Activated naive CD8-positive, alpha-beta T cell (primary cell): ENCODE measurements around the gene KRTAP10-8.
"Not testable (repeated sequence)": the region's sequence is repeated elsewhere in the genome, so short reads cannot be mapped to it uniquely, and the experiment has no call there.

Source experiments
- H3K27ac Mint-ChIP-seq: one replicate; pipeline ENCODE4 v1.8.0; 2021; ENCODE audit warnings: mixed read lengths
- H3K27me3 Mint-ChIP-seq: one replicate; pipeline ENCODE4 v1.8.0; 2021; ENCODE audit warnings: mixed read lengths
- H3K36me3 Mint-ChIP-seq: one replicate; pipeline ENCODE4 v1.8.0; 2021; ENCODE audit warnings: mixed read lengths
- H3K4me1 Mint-ChIP-seq: one replicate; pipeline ENCODE4 v1.8.0; 2021; ENCODE audit warnings: low read depth, mixed read lengths
- H3K4me3 Mint-ChIP-seq: one replicate; pipeline ENCODE4 v1.8.0; 2021; ENCODE audit warnings: mild to moderate bottlenecking, mixed read lengths
- H3K9me3 Mint-ChIP-seq: one replicate; pipeline ENCODE4 v1.8.0; 2021; ENCODE audit warnings: low read depth, mixed read lengths

KRTAP10-8 gene

GRCh38 chr21:44589586-44590305, 22.1 kb upstream of the KRTAP10-8 start:
- Mint-ChIP-seq H3K36me3 (peaks cover 3% of the 10 kb centered on the region), H3K4me3 (no peak overlapping the region), H3K27ac (no peak overlapping the region), H3K4me1 (peaks cover 5% of the 10 kb centered on the region), H3K27me3 (no peaks in the 10 kb centered on the region), H3K9me3 (no peaks in the 10 kb centered on the region)

DNA sequence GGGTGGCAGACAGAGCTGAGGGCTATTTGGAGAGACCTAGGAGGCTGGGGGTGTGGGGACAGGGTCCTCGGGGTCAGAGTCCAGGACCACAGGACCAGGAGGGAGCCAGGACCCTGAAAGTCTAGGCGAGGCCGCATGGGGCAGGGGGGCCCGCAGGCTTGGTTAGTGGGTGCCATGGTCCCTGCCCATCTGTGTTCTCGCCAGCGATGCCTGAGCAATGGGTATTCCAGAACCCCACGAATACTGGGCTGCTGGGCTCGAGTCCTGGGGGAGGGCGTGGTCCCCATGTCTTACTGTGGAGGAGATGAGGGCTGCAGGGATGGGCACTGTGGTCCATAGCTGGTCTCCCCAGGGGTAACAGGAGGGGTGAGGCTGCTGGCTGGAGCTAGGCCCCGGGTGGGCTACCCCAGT, 21.6 kb upstream of the KRTAP10-8 start:
- no peaks in the 10 kb centered on the region for H3K9me3 Mint-ChIP-seq
- peaks cover 3% of the 10 kb centered on the region for H3K36me3 Mint-ChIP-seq
- H3K4me3 Mint-ChIP-seq, result no peak overlapping the region
- no peak overlapping the region for H3K27ac Mint-ChIP-seq
- peaks cover 5% of the 10 kb centered on the region for H3K4me1 Mint-ChIP-seq
- H3K27me3 Mint-ChIP-seq, result no peaks in the 10 kb centered on the region

- not testable (repeated sequence) for H3K4me1 Mint-ChIP-seq, H3K27ac Mint-ChIP-seq, H3K36me3 Mint-ChIP-seq, H3K27me3 Mint-ChIP-seq, H3K4me3 Mint-ChIP-seq, H3K9me3 Mint-ChIP-seq
These were observed 20.7 kb upstream of the KRTAP10-8 start for GRCh38 chr21:44590897-44591800.

DNA sequence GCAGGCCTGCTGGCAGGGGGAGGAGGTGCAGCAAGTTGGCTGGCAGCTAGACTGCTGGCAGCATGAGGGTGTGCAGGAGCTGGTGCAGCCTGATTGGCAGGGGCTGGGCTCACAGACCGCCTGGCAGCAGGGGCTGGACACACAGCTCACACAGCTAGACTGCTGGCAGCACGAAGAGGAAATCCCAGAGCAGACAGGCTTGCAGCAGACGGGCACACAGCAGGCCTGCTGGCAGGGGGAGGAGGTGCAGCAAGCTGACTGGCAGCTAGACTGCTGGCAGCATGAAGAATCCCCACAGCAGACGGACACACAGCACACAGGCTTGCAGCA, 20.1 kb upstream of the KRTAP10-8 start:
- H3K27me3 Mint-ChIP-seq, H3K36me3 Mint-ChIP-seq, H3K4me1 Mint-ChIP-seq, H3K27ac Mint-ChIP-seq, H3K4me3 Mint-ChIP-seq, H3K9me3 Mint-ChIP-seq: not testable (repeated sequence)

DNA sequence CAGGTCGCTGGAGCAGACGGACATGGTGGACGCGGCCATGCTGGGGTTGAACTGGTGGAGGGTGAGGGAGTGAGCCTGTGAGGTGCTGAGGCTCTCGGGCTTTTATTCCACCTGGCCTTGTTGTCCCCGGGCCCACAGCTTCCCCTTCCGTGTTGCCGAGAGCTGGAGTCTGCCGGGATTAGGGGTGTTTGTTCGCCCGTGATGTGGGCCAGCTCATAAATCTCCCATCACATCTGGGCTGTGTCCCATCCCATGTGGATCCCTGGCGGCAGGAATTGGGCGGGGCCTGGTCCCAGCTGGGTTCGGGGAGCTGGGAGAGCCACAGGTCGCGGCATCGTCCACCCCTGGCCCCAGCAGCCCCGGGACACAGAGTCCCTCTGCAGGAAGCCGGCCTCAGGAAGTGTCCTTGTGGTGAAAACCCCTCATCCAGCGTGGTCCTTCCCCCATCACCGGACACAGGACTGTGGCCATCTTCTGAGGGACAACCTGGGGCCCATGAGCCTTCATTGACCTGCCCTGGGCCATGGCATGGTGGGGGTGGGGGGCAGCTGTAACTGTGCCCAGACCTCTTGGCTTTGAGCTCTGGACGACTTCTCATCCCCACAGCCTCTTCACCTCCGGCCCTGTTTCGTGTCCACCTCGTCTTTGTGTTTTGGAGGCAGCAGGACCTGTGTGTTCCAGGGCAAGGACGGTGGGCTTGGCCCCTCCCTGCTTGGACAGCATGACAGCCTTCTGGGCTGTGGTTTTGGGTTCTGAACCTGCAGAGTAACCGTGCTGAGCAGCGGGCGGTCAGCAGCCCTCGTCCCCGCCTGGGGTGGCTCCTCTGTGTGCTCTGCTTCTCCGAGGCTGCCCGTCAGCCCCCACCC, 19.2 kb upstream of the KRTAP10-8 start, which contains the start of gene KRTAP10-6:
KRTAP10-6 (minus strand) TSS at position 60 of the 866 bp plus-strand sequence; CDS start at position 39, 21 bp downstream.
- Mint-ChIP-seq H3K27ac (no peak within 1 kb of the TSS), H3K4me1 (peaks cover 4% of the 10 kb centered on the region), H3K4me3 (no peak within 1 kb of the TSS), H3K36me3 (no peaks in the 10 kb centered on the region), H3K9me3 (no peaks in the 10 kb centered on the region), H3K27me3 (no peaks in the 10 kb centered on the region)

DNA sequence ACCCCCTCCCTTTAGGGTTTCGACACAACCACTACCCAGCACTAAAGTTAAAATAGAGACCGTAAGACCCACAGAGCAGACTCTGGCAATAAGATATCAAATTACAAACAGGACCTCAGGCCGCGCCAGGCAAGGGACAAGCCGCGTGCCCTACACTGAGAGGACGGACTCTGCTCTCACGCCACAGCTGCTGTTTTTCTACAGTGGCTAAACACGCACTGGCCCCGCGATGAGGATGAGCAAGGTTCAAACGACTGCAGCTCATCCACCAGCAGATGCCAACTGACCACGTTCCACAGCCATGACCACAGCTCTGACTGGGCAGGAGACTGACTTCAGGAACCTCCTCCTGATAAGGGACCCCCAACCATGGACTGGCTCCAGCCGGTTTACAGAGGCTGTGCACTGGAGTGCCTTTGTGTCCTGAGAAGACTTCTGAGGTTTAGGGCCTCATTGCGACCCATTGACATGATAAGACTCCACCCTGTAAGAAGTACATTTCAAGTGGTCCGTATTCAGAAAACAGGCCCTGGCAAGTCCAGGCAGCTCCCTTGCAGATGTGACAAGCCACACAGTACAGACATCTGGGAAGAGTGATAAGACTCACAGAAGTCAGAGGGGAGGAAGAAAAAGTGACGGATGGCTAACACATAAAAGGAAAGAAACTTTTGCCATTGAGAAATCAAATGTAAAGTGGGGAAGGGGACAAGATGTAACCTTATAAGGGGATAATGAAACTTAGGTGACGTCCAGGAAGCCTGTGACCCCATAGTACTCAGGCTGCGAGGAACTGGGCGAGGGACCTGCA, 18.1 kb upstream of the KRTAP10-8 start:
- Mint-ChIP-seq H3K36me3 (peaks cover 2% of the 10 kb centered on the region), H3K27me3 (no peaks in the 10 kb centered on the region), H3K4me1 (peaks cover 4% of the 10 kb centered on the region), H3K4me3 (no peak overlapping the region), H3K27ac (peak overlapping the region; percentile 54), H3K9me3 (peaks cover 5% of the 10 kb centered on the region)

GRCh38 chr21:44594406-44594916, 17.4 kb upstream of the KRTAP10-8 start:
- Mint-ChIP-seq H3K36me3 (peaks cover 2% of the 10 kb centered on the region), H3K27ac (no peak overlapping the region), H3K4me1 (peaks cover 4% of the 10 kb centered on the region), H3K9me3 (peaks cover 7% of the 10 kb centered on the region), H3K4me3 (no peak overlapping the region), H3K27me3 (no peaks in the 10 kb centered on the region)

DNA sequence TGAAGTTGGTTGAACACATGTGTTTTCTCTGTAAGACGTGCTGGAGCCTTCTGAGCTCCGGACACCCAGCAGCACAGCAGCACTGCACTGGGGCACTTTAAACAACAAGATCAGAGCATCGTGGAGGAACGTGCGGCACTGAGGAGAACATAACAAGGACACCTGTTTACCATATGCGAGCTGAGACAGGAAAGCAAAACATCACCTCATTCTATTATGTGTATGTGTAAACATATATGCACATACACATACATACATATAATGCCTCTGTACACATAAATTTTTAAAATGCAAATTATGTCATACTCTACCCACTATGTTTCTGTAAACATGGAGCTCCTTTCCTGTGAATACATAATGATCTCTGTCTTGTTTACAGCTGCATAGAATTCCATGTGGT, 16.4 kb upstream of the KRTAP10-8 start:
- peaks cover 2% of the 10 kb centered on the region for H3K36me3 Mint-ChIP-seq
- H3K9me3 Mint-ChIP-seq, result peaks cover 7% of the 10 kb centered on the region
- no peak overlapping the region for H3K27ac Mint-ChIP-seq
- H3K4me3 Mint-ChIP-seq, result no peak overlapping the region
- H3K27me3 Mint-ChIP-seq, result no peaks in the 10 kb centered on the region
- H3K4me1 Mint-ChIP-seq, result peaks cover 4% of the 10 kb centered on the region

DNA sequence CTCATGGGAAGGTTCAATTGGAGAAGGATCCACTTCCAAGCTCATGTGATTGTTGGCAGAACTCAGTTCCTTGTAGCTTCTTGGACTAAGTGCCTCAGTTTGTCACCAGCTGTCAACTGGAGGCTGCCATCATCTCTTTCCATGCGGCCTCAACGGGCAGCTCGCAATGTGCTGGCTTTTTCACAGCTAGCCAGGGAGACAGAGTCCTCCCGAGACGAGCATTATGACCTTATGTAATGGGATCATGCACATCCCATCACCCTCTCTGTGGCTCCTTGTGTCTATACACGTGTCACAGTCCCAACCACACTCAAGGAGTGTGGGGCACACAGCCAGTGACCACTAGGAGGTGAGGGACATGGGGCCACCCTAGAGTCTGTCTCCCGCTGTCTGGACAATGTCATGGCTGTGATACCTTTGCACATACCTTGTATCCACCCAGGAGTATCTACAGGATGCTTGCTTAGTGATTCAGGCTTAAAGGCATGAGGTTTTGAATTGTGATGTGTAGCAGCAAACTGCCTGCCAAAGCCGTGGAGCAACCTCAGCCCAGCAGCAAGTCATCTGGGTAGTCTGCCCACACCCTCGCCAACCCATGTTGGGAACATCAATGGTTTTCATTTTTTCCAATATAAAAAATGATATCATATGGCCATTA, 15.7 kb upstream of the KRTAP10-8 start:
- no peaks in the 10 kb centered on the region for H3K27me3 Mint-ChIP-seq
- no peak overlapping the region for H3K27ac Mint-ChIP-seq
- H3K36me3 Mint-ChIP-seq, result peaks cover 2% of the 10 kb centered on the region
- H3K4me1 Mint-ChIP-seq, result peaks cover 4% of the 10 kb centered on the region
- peaks cover 7% of the 10 kb centered on the region for H3K9me3 Mint-ChIP-seq
- H3K4me3 Mint-ChIP-seq, result no peak overlapping the region

DNA sequence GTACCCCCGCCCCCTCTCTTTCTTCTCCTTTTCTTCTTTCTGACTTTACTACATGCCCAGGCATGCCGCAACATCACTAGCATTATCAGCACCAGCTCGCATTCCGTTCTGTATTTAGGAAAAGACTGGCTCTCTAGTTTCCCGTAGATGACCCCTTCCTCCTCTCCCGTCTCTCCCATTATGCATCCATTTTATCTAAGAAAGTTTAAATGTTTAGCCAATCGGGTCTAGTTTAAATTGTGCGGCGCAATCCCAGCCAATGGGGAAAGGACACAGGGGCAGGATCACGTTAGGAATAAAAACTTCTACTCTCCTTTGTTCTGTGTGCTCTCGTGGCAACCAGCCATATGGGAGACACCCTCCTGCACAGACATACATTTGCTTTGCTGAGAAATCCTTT, 13.8 kb upstream of the KRTAP10-8 start:
- Mint-ChIP-seq H3K27ac (no peak overlapping the region), H3K27me3 (no peaks in the 10 kb centered on the region), H3K4me1 (peaks cover 1% of the 10 kb centered on the region), H3K4me3 (no peak overlapping the region), H3K9me3 (peaks cover 7% of the 10 kb centered on the region), H3K36me3 (peaks cover 2% of the 10 kb centered on the region)

- no peaks in the 10 kb centered on the region for H3K27me3 Mint-ChIP-seq
- H3K9me3 Mint-ChIP-seq, result peaks cover 7% of the 10 kb centered on the region
- H3K27ac Mint-ChIP-seq, result no peak overlapping the region
- no peak overlapping the region for H3K4me3 Mint-ChIP-seq
- peaks cover 1% of the 10 kb centered on the region for H3K4me1 Mint-ChIP-seq
- H3K36me3 Mint-ChIP-seq, result peaks cover 2% of the 10 kb centered on the region
These were observed 12.4 kb upstream of the KRTAP10-8 start for GRCh38 chr21:44599264-44600029.

GRCh38 chr21:44600118-44600978, 11.5 kb upstream of the KRTAP10-8 start, which contains the start of gene KRTAP10-7:
Gene KRTAP10-7 (plus strand): TSS chr21:44600597. CDS start chr21:44600622, 25 bp downstream.
- not testable (repeated sequence) for H3K9me3 Mint-ChIP-seq, H3K4me3 Mint-ChIP-seq, H3K4me1 Mint-ChIP-seq, H3K27me3 Mint-ChIP-seq, H3K27ac Mint-ChIP-seq, H3K36me3 Mint-ChIP-seq
